K562 (cell line): ENCODE measurements around the gene WARS2. TPM values are rescaled to one million over a fixed set of nuclear protein-coding genes. Genes with fewer than 3 reads are reported as not detected.

Experiments
- ARNT ChIP-seq, 2 experiments: fragments of 450-650 bp; IDR thresholded peaks; 2 replicates each; pipeline ENCODE4 v1.6.1; 2016; ENCODE audit warnings: mild to moderate bottlenecking in 1 of 2
- BCOR ChIP-seq: fragments of 450-650 bp; IDR thresholded peaks from 2 replicates; pipeline ENCODE4 v1.6.1; 2016
- CBX1 ChIP-seq: sonication (generic); IDR thresholded peaks from 2 replicates; pipeline ENCODE4 v1.6.1; 2016; ENCODE audit warnings: antibody characterized with exemption, low read depth, mild to moderate bottlenecking
- CCNT2 ChIP-seq: IDR thresholded peaks from 2 replicates; pipeline ENCODE4 v1.6.1; 2011; ENCODE audit warnings: borderline replicate concordance, low read depth, mild to moderate bottlenecking, moderate library complexity, mixed read lengths, low read length; ENCODE audit not compliant: insufficient read length; ENCODE audit errors: extremely low read depth
- E2F6 ChIP-seq, 2 experiments: IDR thresholded peaks; 2 replicates each; pipeline ENCODE4 v1.6.1; 2011; ENCODE audit warnings: borderline replicate concordance in 1 of 2, control low read depth in 1 of 2, low read depth in 1 of 2, low read length in 1 of 2, mild to moderate bottlenecking in 1 of 2, mixed read lengths in 1 of 2, moderate library complexity in 1 of 2; ENCODE audit not compliant: insufficient read depth in 1 of 2, insufficient read length in 1 of 2, poor library complexity in 1 of 2, severe bottlenecking in 1 of 2; ENCODE audit errors: extremely low read depth in 1 of 2
- FOXM1 ChIP-seq, 2 experiments: fragments of 450-650 bp in 1 of 2; sonication (generic) in 1 of 2; formaldehyde crosslinking in 1 of 2; IDR thresholded peaks; 2 replicates each; pipeline versions ENCODE4 v1.6.1 to v1.9.0; 2017 to 2022; ENCODE audit warnings: low read depth in 2 of 2, mild to moderate bottlenecking in 2 of 2, missing genetic modification reagents in 1 of 2, moderate library complexity in 1 of 2
- GABPB2 ChIP-seq: fragments of 250-450 bp; sonication (Bioruptor Pico); conservative IDR thresholded peaks from 2 replicates; pipeline ENCODE4 v1.5.1; 2021; ENCODE audit warnings: mild to moderate bottlenecking
- HDAC3 ChIP-seq: fragments of 450-650 bp; IDR thresholded peaks from 2 replicates; pipeline ENCODE4 v1.6.1; 2018; ENCODE audit warnings: borderline replicate concordance, mild to moderate bottlenecking, moderate library complexity; ENCODE audit not compliant: partially characterized antibody
- KDM1A ChIP-seq, 2 experiments: fragments of 450-650 bp; IDR thresholded peaks; 2 replicates each; pipeline ENCODE4 v1.6.1; 2016; ENCODE audit warnings: mild to moderate bottlenecking in 2 of 2
- LCOR ChIP-seq: sonication (generic); formaldehyde crosslinking; IDR thresholded peaks from 2 replicates; pipeline ENCODE4 v1.8.0; 2022; ENCODE audit warnings: mild to moderate bottlenecking, missing genetic modification reagents
- MIER1 ChIP-seq: fragments of 450-650 bp; IDR thresholded peaks from 2 replicates; pipeline ENCODE4 v1.6.1; 2016; ENCODE audit warnings: antibody characterized with exemption, mild to moderate bottlenecking, low read depth
- NBN ChIP-seq: fragments of 450-650 bp; IDR thresholded peaks from 2 replicates; pipeline ENCODE4 v1.6.1; 2016; ENCODE audit warnings: low read depth, mild to moderate bottlenecking
- NONO ChIP-seq, 2 experiments: fragments of 200-400 bp in 1 of 2; fragments of 450-650 bp in 1 of 2; formaldehyde crosslinking in 1 of 2; IDR thresholded peaks; 2 replicates each; pipeline ENCODE4 v1.6.1; 2017; ENCODE audit warnings: low read depth in 2 of 2, mild to moderate bottlenecking in 2 of 2, moderate library complexity in 2 of 2, low read length in 1 of 2
- RB1 ChIP-seq: fragments of 450-650 bp; IDR thresholded peaks from 2 replicates; pipeline ENCODE4 v1.6.1; 2017; ENCODE audit warnings: low read depth, mild to moderate bottlenecking
- RBM25 ChIP-seq: fragments of 200-400 bp; formaldehyde crosslinking; IDR thresholded peaks from 2 replicates; pipeline ENCODE4 v1.6.1; 2018; ENCODE audit warnings: low read length, low read depth, moderate library complexity; ENCODE audit not compliant: severe bottlenecking
- SMC3 ChIP-seq: conservative IDR thresholded peaks from 2 replicates; pipeline ENCODE4 v1.6.1; 2011; ENCODE audit warnings: low read depth, low read length, improper control_type of control experiment; ENCODE audit not compliant: insufficient read depth
- SREBF1 ChIP-seq: fragments of 150-350 bp; IDR thresholded peaks from 2 replicates; pipeline ENCODE4 v1.6.1; 2014; ENCODE audit warnings: antibody characterized with exemption, low read depth, low read length, borderline replicate concordance
- TAF1 ChIP-seq: IDR thresholded peaks from 2 replicates; pipeline ENCODE4 v1.6.1; 2011; ENCODE audit warnings: mild to moderate bottlenecking, low read length, moderate library complexity; ENCODE audit not compliant: insufficient read depth, control insufficient read depth, severe bottlenecking; ENCODE audit errors: extremely low read depth
- TRIM28 ChIP-seq: fragments of 450-650 bp; IDR thresholded peaks from 2 replicates; pipeline ENCODE4 v1.6.1; 2017
- ZNF133 ChIP-seq: fragments of 250-450 bp; sonication (Bioruptor Pico); IDR thresholded peaks from 2 replicates; pipeline ENCODE4 v1.4.0; 2020; ENCODE audit warnings: mild to moderate bottlenecking
- ZNF561 ChIP-seq: fragments of 450-650 bp; formaldehyde crosslinking; conservative IDR thresholded peaks from 2 replicates; pipeline ENCODE4 v1.4.0; 2020; ENCODE audit warnings: mild to moderate bottlenecking, moderate library complexity
- ZNF79 ChIP-seq: fragments of 250-450 bp; sonication (Bioruptor Pico); IDR thresholded peaks from 2 replicates; pipeline ENCODE4 v1.4.0; 2020; ENCODE audit warnings: low read depth, mild to moderate bottlenecking, moderate library complexity
- ZSCAN32 ChIP-seq: fragments of 450-650 bp; formaldehyde crosslinking; IDR thresholded peaks from 2 replicates; pipeline ENCODE4 v1.4.0; 2020; ENCODE audit warnings: mild to moderate bottlenecking, moderate library complexity
- polyA plus RNA-seq, 8 experiments: library from polyadenylated mRNA; depleted of rRNA in 4 of 8; stranded (reverse) in 5 of 8; unstranded in 3 of 8; fragments of >200 nt; fragmentation: Nextera tagmentation in 2 of 8; fragmentation: Illumina TruSeq in 1 of 8; extraction: Ambion mirVana in 2 of 8; extraction: Trizol in 1 of 8; gene quantifications; 2 replicates each; pipeline versions ENCODE4 v1.2.1 to v1.2.3, GENCODE V29; 2011 to 2014; ENCODE audit warnings: inconsistent platforms in 1 of 8, missing spikeins in 1 of 8
- total RNA-seq, 7 experiments: library from RNA; depleted of rRNA in 6 of 7; stranded (reverse); fragments of >200 nt in 6 of 7; fragmentation: Illumina TruSeq in 2 of 7; extraction: Trizol in 2 of 7; gene quantifications; 2 replicates each; pipeline versions ENCODE4 v1.2.1 to v1.2.3, GENCODE V29; 2011 to 2021; ENCODE audit warnings: low replicate concordance in 1 of 7
- TF ChIP-seq, protein P1 (sequence below), 2 experiments: fragments of 450-650 bp; IDR thresholded peaks; 2 replicates each; pipeline ENCODE4 v1.6.1; 2018; ENCODE audit warnings: mild to moderate bottlenecking in 2 of 2, low read depth in 1 of 2; ENCODE audit not compliant: partially characterized antibody in 2 of 2

Gene WARS2
- total and polyA plus RNA-seq, 9 of the 15 experiments (the other 6 are each of a cell fraction or from before 2014, with no cell fraction given) = 5.7 to 18.0 (median 16.9) TPM

GRCh38 chr1:119141020-119141424 lies 569 bp upstream of the WARS2 start (continued):
- TF ChIP-seq NONO (IDR thresholded peaks at IDR 0.05; ENCODE audit: low read depth in 2 of 2, low read length in 1 of 2) = 0 out of 4 replicates have a peak, but pooled peaks of 1 of the 2 experiments have one; percentile 4
- 0 out of 2 replicates have a peak, but pooled peaks have one; percentile 24 for TF ChIP-seq SMC3
- TF ChIP-seq, protein P1, sequence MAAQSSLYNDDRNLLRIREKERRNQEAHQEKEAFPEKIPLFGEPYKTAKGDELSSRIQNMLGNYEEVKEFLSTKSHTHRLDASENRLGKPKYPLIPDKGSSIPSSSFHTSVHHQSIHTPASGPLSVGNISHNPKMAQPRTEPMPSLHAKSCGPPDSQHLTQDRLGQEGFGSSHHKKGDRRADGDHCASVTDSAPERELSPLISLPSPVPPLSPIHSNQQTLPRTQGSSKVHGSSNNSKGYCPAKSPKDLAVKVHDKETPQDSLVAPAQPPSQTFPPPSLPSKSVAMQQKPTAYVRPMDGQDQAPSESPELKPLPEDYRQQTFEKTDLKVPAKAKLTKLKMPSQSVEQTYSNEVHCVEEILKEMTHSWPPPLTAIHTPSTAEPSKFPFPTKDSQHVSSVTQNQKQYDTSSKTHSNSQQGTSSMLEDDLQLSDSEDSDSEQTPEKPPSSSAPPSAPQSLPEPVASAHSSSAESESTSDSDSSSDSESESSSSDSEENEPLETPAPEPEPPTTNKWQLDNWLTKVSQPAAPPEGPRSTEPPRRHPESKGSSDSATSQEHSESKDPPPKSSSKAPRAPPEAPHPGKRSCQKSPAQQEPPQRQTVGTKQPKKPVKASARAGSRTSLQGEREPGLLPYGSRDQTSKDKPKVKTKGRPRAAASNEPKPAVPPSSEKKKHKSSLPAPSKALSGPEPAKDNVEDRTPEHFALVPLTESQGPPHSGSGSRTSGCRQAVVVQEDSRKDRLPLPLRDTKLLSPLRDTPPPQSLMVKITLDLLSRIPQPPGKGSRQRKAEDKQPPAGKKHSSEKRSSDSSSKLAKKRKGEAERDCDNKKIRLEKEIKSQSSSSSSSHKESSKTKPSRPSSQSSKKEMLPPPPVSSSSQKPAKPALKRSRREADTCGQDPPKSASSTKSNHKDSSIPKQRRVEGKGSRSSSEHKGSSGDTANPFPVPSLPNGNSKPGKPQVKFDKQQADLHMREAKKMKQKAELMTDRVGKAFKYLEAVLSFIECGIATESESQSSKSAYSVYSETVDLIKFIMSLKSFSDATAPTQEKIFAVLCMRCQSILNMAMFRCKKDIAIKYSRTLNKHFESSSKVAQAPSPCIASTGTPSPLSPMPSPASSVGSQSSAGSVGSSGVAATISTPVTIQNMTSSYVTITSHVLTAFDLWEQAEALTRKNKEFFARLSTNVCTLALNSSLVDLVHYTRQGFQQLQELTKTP (IDR thresholded peaks at IDR 0.05; ENCODE audit: low read depth in 1 of 2, partially characterized antibody in 2 of 2) = peak in 1 of 2 experiments; percentile 13
- no peak for TF ChIP-seq CCNT2
- TF ChIP-seq TRIM28 = peak; percentile 90
- peak; percentile 40 for TF ChIP-seq RBM25
- 0 out of 2 replicates have a peak, but pooled peaks have one; percentile 16 for TF ChIP-seq CBX1
- no peak; the same call in 1 of the 2 replicates for TF ChIP-seq FOXM1 (IDR thresholded peaks at IDR 0.05; ENCODE audit: low read depth)
- TF ChIP-seq FOXM1 (CRISPR knock-in tag; IDR thresholded peaks at IDR 0.05; ENCODE audit: low read depth) = 0 out of 2 replicates have a peak, but pooled peaks have one; percentile 19
- TF ChIP-seq LCOR (CRISPR knock-in tag) = peak; percentile 70
- peak; percentile 22; the same call in 1 of the 2 replicates for TF ChIP-seq RB1
- peak; percentile 34; the same call in 1 of the 2 replicates for TF ChIP-seq MIER1
- no peak for TF ChIP-seq GABPB2 (CRISPR knock-in tag)
- TF ChIP-seq SREBF1 = no peak
- no peak for TF ChIP-seq ZNF79 (CRISPR knock-in tag)
- peak in 1 of 2 experiments; percentile 70; a peak in 3 of 4 replicates for TF ChIP-seq ARNT (IDR thresholded peaks at IDR 0.05)
- peak; percentile 60; the same call in 1 of the 2 replicates for TF ChIP-seq NBN
- peak; percentile 79 for TF ChIP-seq BCOR
- peak in 1 of 2 experiments; percentile 16 for TF ChIP-seq E2F6 (IDR thresholded peaks at IDR 0.05; ENCODE audit: borderline replicate concordance in 1 of 2, extremely low read depth in 1 of 2, insufficient read depth in 1 of 2, insufficient read length in 1 of 2, low read depth in 1 of 2, low read length in 1 of 2, poor library complexity in 1 of 2, severe bottlenecking in 1 of 2)
- peak; percentile 7 for TF ChIP-seq HDAC3
- 0 out of 2 replicates have a peak, but pooled peaks have one; percentile 43 for TF ChIP-seq ZNF561
- TF ChIP-seq TAF1 = no peak
- no peak for TF ChIP-seq ZNF133 (CRISPR knock-in tag)
- no peak for TF ChIP-seq ZSCAN32 (CRISPR knock-in tag)
- TF ChIP-seq KDM1A (IDR thresholded peaks at IDR 0.05) = peak in 1 of 2 experiments; percentile 53; a peak in 1 of 4 replicates
